G401 (cell line): ENCODE results near the gene GPR156. TPM values are rescaled to one million over a fixed set of nuclear protein-coding genes. Genes with fewer than 3 reads are reported as not detected.
"Not testable (repeated sequence)": the region's sequence is repeated elsewhere in the genome, so short reads cannot be mapped to it uniquely, and the experiment has no call there.

Experiments
- DNase-seq: peaks from one replicate; pipeline ENCODE4 v3.0.0-alpha.2; 2015; ENCODE audit warnings: low spot score
- in situ Hi-C: cut with HindIII; loops from 2 replicates; pipeline ENCODE4 v1.10.0; 2016; ENCODE audit warnings: low sequenced_read_pairs, mixed read lengths
- total RNA-seq: library from RNA; depleted of rRNA; stranded (reverse); fragments of >200 nt; shearing (Covaris generic); gene quantifications from 2 replicates; pipeline ENCODE4 v1.2.3, GENCODE V29; 2014

GPR156 gene
- total RNA-seq, 1 experiment from 2014 or later, result not detected

DNA sequence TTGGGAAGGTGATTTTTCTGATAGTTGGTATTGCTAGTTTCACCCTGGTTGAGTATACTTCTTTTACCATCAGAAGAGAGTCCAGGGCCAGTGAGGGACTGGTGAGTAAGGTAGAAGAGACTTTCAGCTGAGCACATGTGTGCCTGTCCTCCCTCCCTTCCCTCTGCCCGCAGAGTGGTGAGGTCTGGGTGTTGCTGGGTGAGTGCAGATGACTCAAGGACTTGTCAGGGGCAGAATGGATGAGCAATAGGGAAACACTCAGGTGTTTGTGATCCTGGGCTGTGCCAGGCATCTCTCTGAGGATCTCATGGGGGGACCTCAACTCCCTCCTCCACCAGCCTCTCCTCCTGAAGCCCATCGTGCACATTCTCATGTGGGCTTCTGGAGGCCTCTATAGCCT, 114.8 kb downstream of the GPR156 start:
- DNase-seq, result no peak
- in situ Hi-C loops, result no loop called here

DNA sequence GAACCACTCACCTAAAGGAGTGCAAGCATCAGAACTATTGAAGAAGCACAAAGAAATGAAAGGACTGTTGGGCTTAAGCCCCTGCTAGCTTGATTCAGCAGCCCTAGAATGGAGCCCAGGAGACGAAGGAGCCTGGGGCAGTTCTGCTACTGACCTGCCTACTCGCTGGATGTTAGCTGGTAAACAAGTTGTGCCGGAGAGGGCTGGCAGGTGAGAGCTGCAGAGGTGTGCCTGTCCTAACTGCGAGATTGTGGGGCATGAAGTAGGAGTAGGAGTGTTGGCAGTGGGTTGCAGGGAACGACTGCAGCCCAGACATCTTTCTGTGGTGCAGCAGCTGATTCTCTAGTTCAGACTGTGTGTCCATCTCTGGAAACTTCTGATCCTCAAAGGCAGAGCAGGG, 115.6 kb downstream of the GPR156 start:
- in situ Hi-C loops, result no loop called here
- no peak for DNase-seq

DNA sequence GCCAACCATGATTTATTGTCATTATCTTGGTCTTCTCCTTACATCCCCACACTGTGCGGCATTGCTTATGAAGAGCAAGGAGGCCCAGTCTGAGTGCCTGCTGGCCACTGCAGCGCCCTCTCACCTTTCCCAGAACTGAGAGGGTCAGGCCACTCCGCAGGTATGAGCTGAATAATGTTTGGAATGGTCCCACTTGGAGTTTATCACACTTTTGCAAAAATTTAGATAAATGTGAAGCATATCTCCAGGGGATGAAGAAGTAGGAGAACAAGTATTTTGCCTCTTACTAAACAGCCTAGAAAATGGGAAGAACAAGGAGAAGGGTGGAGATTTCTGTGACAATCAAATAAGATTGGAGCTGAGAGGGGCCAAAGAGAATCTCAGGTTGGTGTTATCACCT, 116.4 kb downstream of the GPR156 start:
- no peak for DNase-seq
- in situ Hi-C loops, result no loop called here

DNA sequence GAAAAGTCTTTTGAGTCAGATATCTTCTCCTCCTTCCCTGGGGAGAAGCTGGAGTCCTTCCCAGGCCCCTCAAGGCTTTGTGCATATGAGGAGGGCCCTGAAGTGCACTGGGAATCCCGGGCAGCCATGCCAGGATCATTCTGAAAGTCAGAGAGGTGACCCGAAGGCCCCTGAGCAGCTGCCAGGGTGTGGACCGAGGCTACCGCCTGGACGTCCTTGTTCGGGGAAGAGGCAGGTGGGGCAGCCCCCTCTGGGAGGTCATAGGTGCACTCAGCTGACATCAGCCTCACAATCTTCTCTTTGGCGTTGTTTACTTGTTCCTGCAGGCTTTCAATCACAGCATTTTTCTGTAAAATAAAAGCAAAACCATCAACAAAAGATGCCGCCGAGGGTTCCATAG, 117.0 kb downstream of the GPR156 start:
- in situ Hi-C loops, result no loop called here
- no peak for DNase-seq

DNA sequence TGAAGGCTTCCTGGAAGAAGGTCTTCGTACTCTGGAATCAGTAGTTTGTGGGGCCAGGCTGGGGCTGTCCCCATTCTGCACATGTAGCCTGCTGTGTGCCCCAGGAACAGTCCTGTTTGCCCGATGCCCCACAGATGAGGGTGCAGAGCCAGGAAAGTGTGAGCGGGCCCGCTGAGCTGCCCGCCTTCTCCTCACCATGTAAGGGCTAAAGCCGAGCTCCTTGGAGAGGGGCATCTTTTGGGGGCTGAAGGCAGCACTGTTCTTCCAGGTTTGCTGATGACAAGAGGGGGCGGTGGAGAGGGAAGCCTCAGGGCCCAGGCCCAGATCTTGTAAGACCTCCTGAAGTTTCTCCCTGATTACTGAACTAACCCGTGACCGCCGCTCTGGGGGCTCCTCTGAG, 117.5 kb downstream of the GPR156 start:
- in situ Hi-C loops, result no loop called here
- DNase-seq, result no peak

DNA sequence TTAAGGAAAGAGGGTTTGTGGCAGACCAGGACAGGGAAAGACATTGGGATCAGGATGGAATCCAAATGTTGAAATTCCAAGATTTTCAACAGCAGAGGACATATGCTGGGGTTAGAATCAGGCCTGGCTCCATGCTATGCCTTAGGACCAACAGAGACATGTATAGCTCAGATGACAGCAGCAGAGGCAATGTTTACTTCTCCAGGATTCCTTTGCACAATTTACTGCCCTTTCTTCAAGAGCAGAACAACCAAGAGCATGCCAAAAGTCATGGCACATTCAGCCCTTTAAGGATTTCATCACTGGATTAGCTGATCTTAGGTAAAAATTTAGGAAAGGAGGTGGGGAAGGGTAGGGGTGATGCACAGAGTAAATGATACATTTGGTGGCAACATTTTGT, 121.2 kb downstream of the GPR156 start:
- in situ Hi-C loops, result no loop called here

DNA sequence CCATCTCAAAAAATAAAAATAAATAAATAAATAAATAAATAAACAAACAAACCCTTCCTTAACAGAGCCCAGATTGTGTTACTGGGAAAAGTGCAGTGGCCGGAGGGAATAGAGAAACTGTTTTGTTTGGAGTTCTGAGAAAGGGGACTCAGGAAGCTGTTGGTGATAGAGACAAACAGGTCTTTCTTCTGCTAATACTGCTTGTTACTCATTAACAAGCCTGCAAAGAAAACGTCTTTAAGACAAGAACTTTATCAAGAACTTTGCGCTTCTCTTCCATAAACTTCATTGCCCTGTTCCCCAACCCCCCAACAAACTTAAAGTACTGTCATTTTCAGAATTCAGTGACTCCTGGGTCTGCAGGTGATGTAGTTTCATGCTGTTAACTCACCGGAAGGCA, 122.0 kb downstream of the GPR156 start:
- DNase-seq, result no peak
- in situ Hi-C loops, result no loop called here

More for the DNA sequence above, 121.2 kb downstream of the GPR156 start:
- DNase-seq, result no peak

DNA sequence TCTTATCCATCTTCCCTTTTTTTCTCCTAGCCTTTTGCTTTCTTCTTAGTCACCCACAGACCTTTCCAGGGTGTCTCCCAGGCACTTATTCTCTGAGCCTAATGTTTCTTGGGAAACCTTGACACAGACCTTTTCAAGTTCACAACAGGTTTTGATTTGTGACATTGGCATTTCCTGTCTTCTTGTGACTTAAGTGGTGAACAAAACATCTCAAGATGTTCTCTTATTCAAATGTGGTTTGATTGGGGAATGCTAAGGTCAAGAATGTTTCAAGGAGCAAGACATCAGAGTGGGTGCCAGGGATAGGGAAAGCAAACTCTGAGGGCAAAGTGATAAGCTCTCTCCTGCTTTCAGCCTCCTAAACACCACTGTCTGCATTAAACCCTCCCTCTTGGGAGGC, 122.6 kb downstream of the GPR156 start:
- DNase-seq, result no peak
- in situ Hi-C loops, result no loop called here

DNA sequence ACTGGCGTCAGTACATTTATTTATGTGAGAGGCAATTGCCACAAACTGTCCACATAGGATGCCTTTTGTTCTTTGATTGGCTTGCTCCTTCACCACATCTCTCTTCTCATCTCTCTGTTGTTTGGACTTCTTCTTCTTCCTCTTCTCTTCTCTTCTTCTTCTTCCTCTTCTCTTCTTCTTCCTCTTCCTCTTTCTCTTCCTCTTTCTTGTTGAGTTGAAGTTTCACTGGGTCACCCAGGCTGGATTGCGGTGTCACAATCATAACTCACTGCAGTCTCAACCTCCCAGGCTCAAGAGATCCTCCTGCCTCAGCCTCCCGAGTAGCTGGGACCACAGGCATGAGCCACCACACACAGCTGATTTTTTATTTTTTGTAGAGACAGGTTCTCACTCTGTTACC, 123.1 kb downstream of the GPR156 start:
- DNase-seq, result no peak
- in situ Hi-C loops, result no loop called here

DNA sequence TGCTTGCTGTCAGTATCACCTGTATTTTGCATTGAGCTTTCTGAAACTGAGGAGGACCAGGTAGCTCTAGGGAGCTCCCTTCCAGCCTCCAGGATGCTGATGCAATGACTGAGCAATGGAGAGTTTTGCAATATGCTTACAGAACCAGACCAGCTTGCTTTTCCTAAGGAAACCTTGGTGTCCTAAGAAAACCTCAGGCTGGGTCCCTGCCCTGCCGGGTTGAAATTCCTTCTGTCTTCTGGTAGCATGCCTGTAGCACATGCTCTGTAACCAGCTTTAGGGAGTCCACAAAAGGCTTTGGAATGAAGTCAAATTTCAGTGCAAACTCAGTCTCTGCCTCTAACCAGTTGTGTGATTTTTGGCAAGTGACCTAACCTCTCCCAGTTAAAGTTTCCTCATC, 125.0 kb downstream of the GPR156 start:
- no peak for DNase-seq
- in situ Hi-C loops, result no loop called here

DNA sequence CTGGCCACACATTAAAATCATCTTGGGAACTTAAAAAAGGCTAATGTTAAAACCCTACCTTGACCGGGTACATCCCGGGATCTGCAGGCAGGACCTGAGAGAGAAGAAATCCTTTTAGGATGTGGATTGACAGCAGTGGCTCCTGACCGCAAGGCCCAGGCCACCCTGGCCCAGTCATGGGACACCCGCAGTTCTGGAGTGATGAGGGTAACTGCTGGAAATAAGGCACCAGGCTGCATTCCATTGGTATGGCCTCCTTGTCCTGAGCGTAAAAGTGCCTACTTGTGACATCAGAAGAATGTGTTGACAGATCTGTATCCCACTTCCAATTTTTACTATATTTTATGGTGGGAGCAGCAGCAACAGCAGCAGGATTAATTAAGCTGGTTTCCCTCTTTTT, 127.3 kb downstream of the GPR156 start:
- no peak for DNase-seq
- in situ Hi-C loops, result no loop called here

DNA sequence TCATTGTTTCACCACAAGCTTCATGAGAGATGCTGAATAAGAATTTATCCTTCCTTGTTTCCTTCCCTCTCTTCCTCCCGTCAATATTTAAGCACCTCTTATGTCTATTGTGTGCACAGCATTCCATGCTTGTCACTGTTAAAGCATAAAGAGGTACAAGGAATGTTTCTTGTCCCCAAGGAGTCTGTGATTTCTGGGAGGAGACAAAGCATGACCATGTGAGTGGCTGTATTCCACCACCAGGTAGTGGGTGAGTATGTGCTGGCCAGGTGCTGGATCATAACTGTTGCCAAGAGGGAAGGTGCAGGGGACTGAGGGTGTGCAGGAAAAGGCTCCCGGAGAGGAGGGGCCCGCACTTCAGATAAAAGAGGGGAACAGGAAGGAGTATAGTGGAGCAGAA, 127.9 kb downstream of the GPR156 start:
- in situ Hi-C loops, result no loop called here

DNA sequence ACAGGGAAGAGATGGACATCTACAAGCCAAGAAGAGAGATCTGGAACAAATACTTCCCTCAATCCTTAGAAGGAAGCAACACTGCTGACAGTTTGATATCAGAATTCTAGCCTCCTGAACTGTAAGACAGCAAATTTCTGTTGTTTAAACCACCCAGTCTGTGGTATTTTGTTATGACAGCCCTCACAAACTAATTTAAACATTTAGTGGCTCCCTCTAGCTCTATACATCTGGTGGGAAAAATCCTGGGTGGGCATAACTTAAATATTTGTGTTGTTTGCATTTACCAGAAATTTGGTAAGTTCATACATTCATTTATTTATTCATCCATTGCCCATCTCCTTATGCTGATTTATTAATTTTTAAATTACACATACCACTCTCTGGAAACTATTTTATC, 128.3 kb downstream of the GPR156 start:
- in situ Hi-C loops, result no loop called here
- DNase-seq, result no peak

More for the DNA sequence above, 127.9 kb downstream of the GPR156 start:
- DNase-seq, result no peak

DNA sequence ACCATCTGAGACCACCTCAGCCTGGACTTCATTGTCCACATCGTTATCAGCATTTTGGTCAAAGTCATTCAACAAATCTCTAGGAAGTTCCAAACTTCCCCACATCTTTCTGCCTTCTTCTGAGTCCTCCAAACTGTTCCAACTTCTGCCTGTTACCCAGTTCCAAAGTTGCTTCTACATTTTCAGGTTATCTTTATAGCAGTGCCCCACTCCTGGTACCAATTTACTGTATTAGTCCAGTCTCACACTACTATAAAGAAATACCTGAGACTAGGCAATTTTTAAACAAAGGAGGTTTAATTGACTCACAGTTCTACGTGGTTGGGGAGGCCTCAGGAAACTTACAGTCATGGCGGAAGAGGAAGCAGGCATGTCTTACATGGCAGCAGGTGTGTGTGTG, 129.3 kb downstream of the GPR156 start:
- DNase-seq, in situ Hi-C loops: not testable (repeated sequence)

DNA sequence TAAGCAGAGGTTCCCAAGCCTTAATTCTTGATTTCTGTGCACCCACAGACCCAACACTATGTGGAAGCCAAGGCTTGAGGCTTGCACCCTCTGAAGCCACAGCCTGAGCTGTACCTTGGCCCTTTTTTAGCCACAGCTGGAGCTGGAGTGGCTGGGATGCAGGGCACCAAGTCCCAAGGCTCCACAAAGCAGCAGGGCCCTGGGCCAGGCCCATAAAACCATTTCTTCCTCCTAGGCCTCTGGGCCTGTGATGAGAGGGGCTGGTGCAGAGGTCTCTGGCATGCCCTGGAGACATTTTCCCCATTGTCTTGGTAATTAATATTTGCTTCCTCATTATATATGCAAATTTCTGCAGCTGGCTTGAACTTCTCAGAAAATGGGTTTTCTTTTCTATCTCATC, 129.9 kb downstream of the GPR156 start:
- no peak for DNase-seq
- in situ Hi-C loops, result no loop called here

DNA sequence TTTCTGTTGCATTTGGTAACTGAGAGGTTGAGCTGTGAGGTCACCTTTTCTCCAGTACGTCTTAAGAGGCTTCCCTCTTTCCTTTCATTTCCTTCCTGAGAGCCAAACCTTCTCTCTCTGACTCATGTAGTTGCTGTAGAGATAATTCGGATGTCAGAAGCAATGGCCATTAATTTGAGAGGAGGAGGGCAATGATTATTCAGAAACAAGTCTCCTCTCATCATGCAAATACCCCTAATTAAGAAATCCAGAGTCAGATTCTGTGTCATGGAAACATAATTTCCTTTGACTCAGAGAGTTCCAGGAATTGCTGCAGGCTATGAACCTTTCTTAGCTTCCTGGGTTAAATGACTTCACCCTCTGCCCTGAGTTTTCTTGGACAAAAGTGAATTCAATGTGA, 131.7 kb downstream of the GPR156 start:
- in situ Hi-C loops, result no loop called here

DNA sequence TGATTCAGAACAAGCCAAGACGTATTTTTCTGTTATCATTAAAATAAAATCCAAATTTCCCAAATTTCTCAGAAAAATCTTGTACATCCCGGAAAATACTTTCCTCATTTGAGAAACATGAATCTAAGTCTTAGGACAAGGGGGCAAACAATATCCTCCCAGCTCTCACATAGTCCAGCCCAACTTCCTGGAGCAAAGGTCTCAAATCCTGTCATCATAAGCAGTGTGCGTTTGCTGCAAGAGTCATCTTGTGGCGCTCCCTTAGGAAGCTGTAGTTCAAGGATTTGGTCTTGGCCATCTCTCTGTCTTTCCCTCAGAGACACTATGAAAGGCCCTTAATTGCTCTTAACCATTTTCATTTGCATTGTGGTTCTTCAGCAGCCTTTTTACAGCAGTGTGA, 133.2 kb downstream of the GPR156 start:
- in situ Hi-C loops, result no loop called here
- DNase-seq, result no peak

More for the DNA sequence above, 131.7 kb downstream of the GPR156 start:
- no peak for DNase-seq

DNA sequence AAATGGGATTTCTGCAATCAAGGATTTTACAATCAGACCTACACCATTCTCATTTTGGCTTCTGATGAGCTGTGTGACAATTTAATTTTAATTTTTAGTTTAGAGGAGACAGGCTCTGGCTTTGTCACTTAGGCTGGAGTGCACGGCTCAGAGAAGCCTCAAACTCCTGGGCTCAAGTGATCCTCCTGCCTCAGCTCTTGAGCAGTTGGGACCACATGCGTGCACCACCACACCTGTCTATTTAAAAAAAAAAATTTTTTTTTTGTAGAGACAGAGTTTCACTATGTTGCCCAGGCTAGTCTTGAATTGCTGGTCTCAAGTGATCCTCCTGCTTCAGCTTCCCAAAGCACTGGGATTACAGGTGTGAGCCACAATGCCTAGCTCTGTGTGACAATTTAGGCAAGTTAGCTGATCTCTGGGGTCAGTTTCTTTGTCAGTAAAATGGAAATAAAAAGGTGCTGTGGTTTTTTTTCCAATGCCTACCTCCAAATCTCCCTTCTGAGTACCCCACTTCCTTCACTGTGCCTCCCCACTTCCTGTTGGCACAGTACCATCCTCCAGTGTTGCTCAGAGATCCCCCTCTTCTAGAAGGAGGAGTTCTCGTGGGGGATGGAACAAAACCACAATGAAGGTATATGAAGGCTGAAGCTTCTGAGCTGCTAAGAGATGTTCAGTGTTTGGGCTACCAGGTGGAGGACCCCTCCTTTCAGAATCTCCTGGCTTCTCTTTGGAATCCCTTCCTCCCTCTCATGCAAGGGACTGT, 136.7 kb downstream of the GPR156 start:
- no peak for DNase-seq
- in situ Hi-C loops, result no loop called here

DNA sequence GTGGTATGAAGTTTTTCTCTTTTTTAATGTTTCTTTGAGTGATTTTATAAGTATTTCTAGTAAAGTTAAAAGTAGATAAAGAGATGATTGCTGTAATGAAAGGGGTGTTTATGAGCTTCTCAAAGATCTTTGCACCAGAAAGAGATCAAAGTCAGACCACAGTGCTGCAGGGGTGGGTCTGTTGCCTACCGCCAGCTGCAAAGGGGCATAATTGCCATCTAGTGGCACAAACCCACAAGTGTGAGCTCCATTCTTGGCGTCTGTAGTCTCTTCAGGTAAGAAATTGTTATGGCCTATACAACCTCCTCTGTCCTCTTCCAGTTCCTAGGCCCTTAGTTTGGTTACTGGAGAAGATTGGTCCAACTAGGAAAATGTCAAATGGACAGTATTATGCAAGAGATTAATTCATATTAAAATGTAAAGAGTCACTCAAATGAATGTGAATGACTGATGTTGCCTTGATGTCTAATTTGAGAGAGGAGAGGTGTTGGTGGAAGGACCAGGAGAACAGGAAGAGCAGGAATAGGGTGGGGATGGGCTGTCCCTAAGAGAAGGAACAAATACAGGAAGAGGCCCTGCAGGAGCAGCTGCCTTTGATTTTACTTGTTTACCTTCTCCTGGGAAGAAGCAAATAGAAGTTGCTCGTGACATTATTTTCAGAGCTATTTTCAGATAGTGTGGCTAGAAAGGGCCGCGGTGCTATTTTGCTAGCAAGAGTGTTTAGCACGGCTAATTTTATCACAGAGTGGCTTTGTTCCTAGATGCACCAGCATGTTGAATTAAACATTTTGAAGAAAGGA, 137.8 kb downstream of the GPR156 start:
- DNase-seq, result no peak

DNA sequence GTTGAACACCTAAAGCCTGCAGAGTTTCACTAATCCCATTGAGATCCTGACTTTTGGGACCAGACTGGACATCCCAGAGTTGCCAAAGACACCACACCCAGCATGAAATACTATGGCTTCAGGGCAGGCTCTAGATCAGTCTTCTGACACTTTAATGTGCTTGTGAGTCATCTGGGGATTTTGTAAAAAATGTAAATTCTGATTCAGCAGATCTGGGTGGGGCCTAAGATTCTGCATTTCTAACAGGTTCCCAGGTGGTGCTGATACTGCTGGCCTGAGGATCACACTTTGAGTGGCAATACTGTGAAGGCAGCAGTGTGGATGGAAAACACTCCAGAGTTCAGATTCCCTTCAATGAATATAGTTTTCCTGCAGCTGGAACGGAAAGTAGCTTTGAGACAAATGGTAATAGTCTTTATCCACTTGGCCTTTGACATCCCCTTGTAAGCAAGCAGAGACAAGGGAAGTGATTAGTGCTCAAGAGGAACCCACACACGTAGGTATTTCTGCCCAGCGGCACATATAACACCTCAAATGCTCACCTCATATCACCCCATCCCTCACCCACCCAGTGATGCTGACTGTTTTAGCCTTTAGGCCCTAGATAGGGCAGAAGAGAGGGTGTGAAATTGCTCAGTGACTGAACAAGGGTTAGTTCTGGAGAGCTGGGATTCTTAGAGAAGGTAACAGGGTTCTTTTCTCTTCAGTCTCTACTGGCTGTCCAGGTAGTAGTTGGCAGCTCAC, 139.3 kb downstream of the GPR156 start:
- in situ Hi-C loops, result no loop called here

More for the DNA sequence above, 137.8 kb downstream of the GPR156 start:
- in situ Hi-C loops, result no loop called here

More for the DNA sequence above, 139.3 kb downstream of the GPR156 start:
- DNase-seq, result no peak
